ENCODE results near the gene CLSTN2.

Gene CLSTN2

GRCh38 chr3:140597364-140597763 lies 662.4 kb downstream of the CLSTN2 start:
- DNase-seq (ENCODE audit: low spot score) = no peak

- DNase-seq (ENCODE audit: low spot score) = no peak
Observed at GRCh38 chr3:140597792-140598191, 662.8 kb downstream of the CLSTN2 start.

- no peak for DNase-seq (ENCODE audit: low spot score)
Observed at GRCh38 chr3:140599009-140599408, 664.0 kb downstream of the CLSTN2 start.

- no peak for DNase-seq (ENCODE audit: low spot score)
Observed at GRCh38 chr3:140599496-140599895, 664.5 kb downstream of the CLSTN2 start.

GRCh38 chr3:140601881-140602280 lies 666.9 kb downstream of the CLSTN2 start:
- DNase-seq (ENCODE audit: low spot score) = no peak

GRCh38 chr3:140602781-140603180 lies 667.8 kb downstream of the CLSTN2 start:
- DNase-seq (ENCODE audit: low spot score) = no peak

- no peak for DNase-seq (ENCODE audit: low spot score)
Observed at GRCh38 chr3:140603766-140604165, 668.8 kb downstream of the CLSTN2 start.

GRCh38 chr3:140610544-140610943 lies 675.6 kb downstream of the CLSTN2 start:
- DNase-seq (ENCODE audit: low spot score) = no peak

GRCh38 chr3:140614001-140614400 lies 679.0 kb downstream of the CLSTN2 start:
- DNase-seq (ENCODE audit: low spot score) = no peak

- DNase-seq (ENCODE audit: low spot score) = no peak
Observed at GRCh38 chr3:140617135-140617534, 682.1 kb downstream of the CLSTN2 start.

GRCh38 chr3:140626856-140627255 lies 691.9 kb downstream of the CLSTN2 start:
- no peak for DNase-seq (ENCODE audit: low spot score)

Measured in pons (tissue), 1 donor.